Hepatocyte (in vitro differentiated cells): ENCODE measurements around the gene APOO.

ENCODE experiments used
- CTCF ChIP-seq: fragments of 200-600 bp; sonication (generic); IDR thresholded peaks from 2 replicates; pipeline ENCODE4 v1.5.1; 2016; ENCODE audit warnings: antibody characterized with exemption, mild to moderate bottlenecking; ENCODE audit not compliant: poor library complexity
- EZH2 ChIP-seq: fragments of 200-600 bp; sonication (generic); IDR thresholded peaks from 2 replicates; pipeline ENCODE4 v1.6.1; 2016; ENCODE audit warnings: antibody characterized with exemption, mild to moderate bottlenecking, borderline replicate concordance
- EZH2phosphoT487 ChIP-seq: fragments of 200-600 bp; sonication (generic); IDR thresholded peaks from one replicate; pipeline ENCODE4 v1.6.1; 2018; ENCODE audit warnings: antibody characterized with exemption, mild to moderate bottlenecking, low read depth, moderate library complexity; ENCODE audit not compliant: unreplicated experiment, severe bottlenecking

GRCh38 chrX:23786268-23786815, 121.4 kb downstream of the APOO start:
- TF ChIP-seq CTCF (no peak), EZH2 (no peak), EZH2phosphoT487 (no peak)
